ENCODE measurements around the gene ROGDI. TPM values are rescaled to one million over a fixed set of nuclear protein-coding genes. Genes with fewer than 3 reads are reported as not detected.
A peak's percentile ranks its signal among the peaks of the same experiment; 100 is the strongest.

Gene ROGDI
- total and polyA plus RNA-seq, 9 of the 15 experiments (the other 6 are each of a cell fraction or from before 2014, with no cell fraction given): 0.97 to 37.3 (median 16.5) TPM

DNA sequence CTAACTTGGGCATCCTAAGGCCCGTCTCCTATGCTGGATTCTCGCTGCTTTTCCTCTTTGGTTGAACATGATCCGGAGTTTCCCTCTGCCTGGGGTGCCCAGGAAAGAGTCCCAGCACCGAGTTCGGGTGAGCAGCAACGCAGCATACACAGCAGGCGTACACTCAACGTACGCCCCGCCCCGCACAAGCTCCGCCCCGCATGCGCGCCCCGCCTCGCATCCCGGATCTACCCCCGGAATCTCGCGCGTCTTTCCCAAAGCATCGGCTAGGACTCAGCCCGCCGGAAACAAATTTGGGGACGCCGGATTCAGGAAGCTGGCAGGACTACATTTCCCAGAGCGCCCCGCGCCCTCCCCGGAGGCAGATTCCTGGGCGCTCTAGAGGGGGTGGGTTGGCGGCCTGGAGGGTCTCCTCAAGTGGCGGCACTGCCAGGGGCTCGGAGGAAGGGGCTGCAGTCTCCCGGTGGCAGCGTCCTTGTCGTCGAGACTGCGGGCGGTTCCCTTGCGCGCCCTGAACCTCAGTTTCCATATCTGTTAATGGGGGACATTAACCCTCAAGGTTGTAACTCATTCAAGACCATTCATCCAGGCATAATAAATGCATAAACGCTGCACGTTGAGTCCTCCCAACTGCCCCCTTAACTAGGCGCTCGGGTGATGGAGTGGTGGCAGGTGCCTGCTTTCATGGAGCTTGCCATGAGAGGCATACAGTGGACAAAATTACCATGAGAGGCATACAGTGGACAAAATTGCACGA lies 33.7 kb downstream of the ROGDI start (continued):
- TF ChIP-seq NFYB (IDR thresholded peaks at IDR 0.05; ENCODE audit: extremely low read depth, insufficient read length) (no peak), FOXJ2 (tag; IDR thresholded peaks at IDR 0.05) (0 out of 2 replicates have a peak, but pooled peaks have one; percentile 39), TSC22D4 (tag; IDR thresholded peaks at IDR 0.05) (no peak), GTF2A2 (tag; IDR thresholded peaks at IDR 0.05) (no peak), E2F3 (CRISPR knock-in tag; IDR thresholded peaks at IDR 0.05) (no peak), ARHGAP35 (IDR thresholded peaks at IDR 0.05; ENCODE audit: partially characterized antibody) (peak; percentile 59), ZFPM2 (CRISPR knock-in tag; IDR thresholded peaks at IDR 0.05) (no peak), LCOR (CRISPR knock-in tag; IDR thresholded peaks at IDR 0.05) (peak; percentile 98), ZNF444 (CRISPR knock-in tag; IDR thresholded peaks at IDR 0.05) (no peak), ZNF146 (CRISPR knock-in tag; IDR thresholded peaks at IDR 0.05; ENCODE audit: unreplicated experiment) (no peak), ZKSCAN8 (CRISPR knock-in tag; IDR thresholded peaks at IDR 0.05) (peak; percentile 95), C11orf30 (IDR thresholded peaks at IDR 0.05; ENCODE audit: low read depth) (no peak), RBFOX2 (IDR thresholded peaks at IDR 0.05; ENCODE audit: low read depth, low read length) (peak; percentile 79), MEIS2 (IDR thresholded peaks at IDR 0.05; ENCODE audit: partially characterized antibody) (peak; percentile 58), ZC3H8 (IDR thresholded peaks at IDR 0.05) (no peak), DPF2 (IDR thresholded peaks at IDR 0.05) (no peak), ZNF436 (CRISPR knock-in tag; IDR thresholded peaks at IDR 0.05) (no peak), SMARCA4 (IDR thresholded peaks at IDR 0.05) (no peak), TCFL5 (CRISPR knock-in tag; conservative IDR thresholded peaks at IDR 0.05) (no peak), STAT5A (IDR thresholded peaks at IDR 0.05; ENCODE audit: borderline replicate concordance, low read length) (no peak), HLTF (IDR thresholded peaks at IDR 0.05) (no peak), ZNF586 (CRISPR knock-in tag; conservative IDR thresholded peaks at IDR 0.05) (no peak), CBFB (CRISPR knock-in tag; IDR thresholded peaks at IDR 0.05) (no peak)
- TF ChIP-seq, protein P1, sequence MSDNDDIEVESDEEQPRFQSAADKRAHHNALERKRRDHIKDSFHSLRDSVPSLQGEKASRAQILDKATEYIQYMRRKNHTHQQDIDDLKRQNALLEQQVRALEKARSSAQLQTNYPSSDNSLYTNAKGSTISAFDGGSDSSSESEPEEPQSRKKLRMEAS (CRISPR knock-in tag; IDR thresholded peaks at IDR 0.05): 0 out of 2 replicates have a peak, but pooled peaks have one; percentile 14
- TF ChIP-seq, protein P2, sequence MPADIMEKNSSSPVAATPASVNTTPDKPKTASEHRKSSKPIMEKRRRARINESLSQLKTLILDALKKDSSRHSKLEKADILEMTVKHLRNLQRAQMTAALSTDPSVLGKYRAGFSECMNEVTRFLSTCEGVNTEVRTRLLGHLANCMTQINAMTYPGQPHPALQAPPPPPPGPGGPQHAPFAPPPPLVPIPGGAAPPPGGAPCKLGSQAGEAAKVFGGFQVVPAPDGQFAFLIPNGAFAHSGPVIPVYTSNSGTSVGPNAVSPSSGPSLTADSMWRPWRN (IDR thresholded peaks at IDR 0.05; ENCODE audit: low read depth): no peak
- TF ChIP-seq, protein P3, sequence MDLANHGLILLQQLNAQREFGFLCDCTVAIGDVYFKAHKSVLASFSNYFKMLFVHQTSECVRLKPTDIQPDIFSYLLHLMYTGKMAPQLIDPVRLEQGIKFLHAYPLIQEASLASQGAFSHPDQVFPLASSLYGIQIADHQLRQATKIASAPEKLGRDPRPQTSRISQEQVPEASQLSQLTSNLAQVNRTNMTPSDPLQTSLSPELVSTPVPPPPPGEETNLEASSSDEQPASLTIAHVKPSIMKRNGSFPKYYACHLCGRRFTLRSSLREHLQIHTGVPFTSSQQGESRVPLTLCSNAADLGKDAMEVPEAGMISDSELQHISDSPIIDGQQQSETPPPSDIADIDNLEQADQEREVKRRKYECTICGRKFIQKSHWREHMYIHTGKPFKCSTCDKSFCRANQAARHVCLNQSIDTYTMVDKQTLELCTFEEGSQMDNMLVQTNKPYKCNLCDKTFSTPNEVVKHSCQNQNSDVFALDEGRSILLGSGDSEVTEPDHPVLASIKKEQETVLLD (IDR thresholded peaks at IDR 0.05): peak; percentile 78; the same call in 1 of the 2 replicates
- TF ChIP-seq, protein P4, sequence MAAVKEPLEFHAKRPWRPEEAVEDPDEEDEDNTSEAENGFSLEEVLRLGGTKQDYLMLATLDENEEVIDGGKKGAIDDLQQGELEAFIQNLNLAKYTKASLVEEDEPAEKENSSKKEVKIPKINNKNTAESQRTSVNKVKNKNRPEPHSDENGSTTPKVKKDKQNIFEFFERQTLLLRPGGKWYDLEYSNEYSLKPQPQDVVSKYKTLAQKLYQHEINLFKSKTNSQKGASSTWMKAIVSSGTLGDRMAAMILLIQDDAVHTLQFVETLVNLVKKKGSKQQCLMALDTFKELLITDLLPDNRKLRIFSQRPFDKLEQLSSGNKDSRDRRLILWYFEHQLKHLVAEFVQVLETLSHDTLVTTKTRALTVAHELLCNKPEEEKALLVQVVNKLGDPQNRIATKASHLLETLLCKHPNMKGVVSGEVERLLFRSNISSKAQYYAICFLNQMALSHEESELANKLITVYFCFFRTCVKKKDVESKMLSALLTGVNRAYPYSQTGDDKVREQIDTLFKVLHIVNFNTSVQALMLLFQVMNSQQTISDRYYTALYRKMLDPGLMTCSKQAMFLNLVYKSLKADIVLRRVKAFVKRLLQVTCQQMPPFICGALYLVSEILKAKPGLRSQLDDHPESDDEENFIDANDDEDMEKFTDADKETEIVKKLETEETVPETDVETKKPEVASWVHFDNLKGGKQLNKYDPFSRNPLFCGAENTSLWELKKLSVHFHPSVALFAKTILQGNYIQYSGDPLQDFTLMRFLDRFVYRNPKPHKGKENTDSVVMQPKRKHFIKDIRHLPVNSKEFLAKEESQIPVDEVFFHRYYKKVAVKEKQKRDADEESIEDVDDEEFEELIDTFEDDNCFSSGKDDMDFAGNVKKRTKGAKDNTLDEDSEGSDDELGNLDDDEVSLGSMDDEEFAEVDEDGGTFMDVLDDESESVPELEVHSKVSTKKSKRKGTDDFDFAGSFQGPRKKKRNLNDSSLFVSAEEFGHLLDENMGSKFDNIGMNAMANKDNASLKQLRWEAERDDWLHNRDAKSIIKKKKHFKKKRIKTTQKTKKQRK (IDR thresholded peaks at IDR 0.05; ENCODE audit: borderline replicate concordance, low read depth, low read length): no peak

All from K562 (cell line).